HG02571 (cell line): Measurements from ENCODE around the gene LRRIQ1.
"Not testable (repeated sequence)": the region's sequence is repeated elsewhere in the genome, so short reads cannot be mapped to it uniquely, and the experiment has no call there.

Experiments
- ATAC-seq: cut with Tn5 transposase; IDR thresholded peaks from one replicate; pipeline ENCODE4 v1.9.1; 2021; ENCODE audit warnings: mild to moderate bottlenecking, moderate library complexity; ENCODE audit not compliant: unreplicated experiment

Gene LRRIQ1

DNA sequence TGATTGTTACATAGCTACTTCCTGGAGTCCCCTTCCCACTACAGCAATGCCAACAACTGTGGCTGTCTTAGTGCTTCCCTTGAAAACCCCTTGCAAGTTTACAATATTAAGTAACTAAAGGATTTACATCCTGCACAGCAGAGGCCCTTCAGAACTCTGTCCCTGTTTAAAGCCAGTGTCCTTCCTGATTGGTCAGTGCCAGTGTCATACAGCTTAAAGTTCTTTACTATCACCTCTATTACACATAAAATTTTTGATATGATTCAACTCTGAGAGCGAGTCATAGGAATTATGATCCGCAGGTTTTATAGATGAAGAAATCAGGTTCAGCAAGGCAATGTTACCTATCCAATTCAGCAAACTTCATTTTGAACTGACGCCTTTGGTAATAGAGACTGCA is 152.5 kb downstream of the LRRIQ1 start:
- ATAC-seq: no peak

DNA sequence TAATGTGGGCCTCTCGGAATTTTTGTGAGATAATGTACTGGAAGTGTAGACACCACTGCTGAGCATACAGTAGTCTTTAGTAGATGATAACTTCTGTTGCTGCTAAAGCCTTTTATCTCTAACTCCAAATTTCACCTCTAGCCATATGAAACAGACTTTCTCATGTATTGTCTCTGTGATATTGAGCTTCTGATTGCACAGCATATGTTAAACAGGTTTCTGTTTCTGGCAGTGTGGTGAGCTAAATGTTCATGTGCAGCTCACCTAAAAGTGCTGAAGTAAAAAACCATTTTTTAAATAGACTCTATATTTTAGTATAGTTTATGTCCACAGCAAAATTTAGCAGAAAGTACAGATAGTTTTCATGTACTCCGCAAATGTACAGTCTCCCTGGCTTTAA is 154.6 kb downstream of the LRRIQ1 start:
- no peak for ATAC-seq

DNA sequence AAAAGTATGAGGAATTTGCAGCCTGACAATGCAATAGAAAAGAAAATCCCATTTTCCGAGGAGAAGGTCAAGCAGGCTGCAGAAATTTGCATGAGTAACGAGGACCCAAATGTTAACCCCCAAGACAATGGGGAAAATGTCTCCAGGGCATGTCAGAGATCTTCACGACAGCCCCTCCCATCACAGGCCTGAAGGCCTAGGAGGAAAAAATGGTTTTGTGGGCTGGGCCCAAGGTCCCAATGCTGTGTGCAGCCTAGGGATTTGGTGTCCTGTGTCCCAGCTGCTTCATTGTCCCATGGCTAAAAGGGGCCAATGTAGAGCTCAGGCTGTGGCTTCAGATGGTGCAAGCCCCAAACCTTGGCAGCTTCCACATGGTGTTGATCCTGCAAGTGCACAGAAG is 167.7 kb downstream of the LRRIQ1 start:
- not testable (repeated sequence) for ATAC-seq

DNA sequence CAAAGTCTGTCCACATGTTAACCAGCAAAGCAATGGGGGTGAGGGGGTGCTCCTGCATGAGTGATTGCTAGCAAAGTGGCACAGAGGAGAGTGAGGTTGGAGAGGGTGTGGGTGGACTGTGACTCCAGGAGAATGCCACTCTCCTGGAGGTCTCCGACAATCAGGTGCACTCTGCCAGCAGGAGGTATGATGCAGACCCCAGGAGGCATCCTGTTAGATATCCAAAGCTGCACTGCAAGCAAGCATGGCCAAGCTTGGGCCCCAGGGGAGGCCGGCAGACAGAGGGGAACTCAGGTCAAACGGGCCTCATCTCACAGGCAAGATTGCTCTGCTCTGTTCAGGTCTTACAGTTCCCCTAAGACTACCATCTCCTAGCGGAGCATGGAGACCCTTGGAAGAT is 170.4 kb downstream of the LRRIQ1 start:
- ATAC-seq: no peak

DNA sequence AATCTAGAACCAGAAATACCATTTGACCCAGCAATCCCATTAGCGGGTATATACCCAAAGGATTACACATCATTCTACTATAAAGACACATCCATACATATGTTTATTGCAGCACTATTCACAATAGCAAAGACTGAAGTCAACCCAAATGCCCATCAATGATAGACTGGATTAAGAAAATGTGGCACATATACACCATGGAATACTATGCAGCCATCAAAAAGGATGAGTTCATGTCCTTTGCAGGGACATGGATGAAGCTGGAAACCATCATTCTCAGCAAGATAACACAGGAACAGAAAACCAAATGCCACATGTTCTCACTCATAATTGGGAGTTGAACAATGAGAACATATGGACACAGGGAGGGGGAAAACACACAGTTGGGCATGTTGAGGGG is 188.2 kb downstream of the LRRIQ1 start:
- not testable (repeated sequence) for ATAC-seq

DNA sequence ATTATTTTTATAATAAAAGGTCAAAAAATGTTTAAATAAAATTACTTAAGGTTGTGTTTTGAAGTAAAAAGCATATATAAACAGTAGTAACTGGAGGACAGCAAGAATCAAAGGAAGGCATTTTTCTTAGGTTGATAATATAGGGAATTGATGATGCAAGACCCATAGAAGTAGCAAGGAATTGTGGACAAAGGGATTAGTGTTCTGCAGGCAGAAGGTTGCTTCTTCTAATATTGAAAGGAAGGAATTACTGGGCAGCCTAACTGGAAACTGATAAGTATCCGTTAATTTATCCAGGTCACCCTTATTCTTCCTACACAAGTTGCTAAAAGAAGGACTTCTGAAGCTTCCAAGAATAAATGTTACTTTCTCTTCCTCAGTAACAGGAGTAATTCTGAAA is 189.3 kb downstream of the LRRIQ1 start:
- no peak for ATAC-seq

DNA sequence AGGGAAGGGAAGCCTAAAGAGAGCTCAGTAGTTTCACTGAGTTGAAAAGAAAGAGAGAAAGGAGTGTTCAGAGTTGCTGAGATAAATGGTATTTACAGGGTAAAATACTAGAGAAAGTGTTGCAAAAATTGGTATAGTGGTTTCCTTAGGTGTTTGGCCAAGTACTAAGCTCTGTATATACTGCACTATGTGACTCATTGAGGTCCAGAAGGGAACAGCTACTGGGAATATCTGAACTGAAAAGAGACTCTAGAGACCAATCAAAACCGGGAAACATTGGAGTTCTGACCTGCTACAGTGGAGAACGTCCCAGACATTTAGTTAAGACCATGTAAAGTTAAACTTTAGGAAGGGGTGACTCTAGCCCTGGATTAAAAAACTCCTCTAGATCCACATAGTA is 201.2 kb downstream of the LRRIQ1 start:
- ATAC-seq: no peak

DNA sequence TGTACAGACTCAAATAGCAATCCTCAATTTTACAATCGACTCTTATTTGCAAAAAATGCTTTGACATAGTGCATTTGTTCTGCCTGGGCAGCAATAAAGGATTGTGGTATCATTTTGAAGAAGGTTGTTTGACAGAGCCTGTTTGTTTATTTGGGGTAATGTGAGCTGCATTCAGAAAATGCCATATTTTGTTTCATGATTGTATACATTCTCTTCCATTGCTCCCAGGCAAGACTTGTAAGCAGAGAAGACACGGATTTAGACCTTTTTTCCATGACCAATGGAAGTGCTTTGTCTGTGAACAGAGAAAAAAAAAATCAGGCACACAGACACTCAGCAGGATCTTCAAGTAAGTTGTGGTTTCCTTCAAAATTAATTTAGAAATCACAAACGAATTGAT is 208.4 kb downstream of the LRRIQ1 start:
- ATAC-seq: no peak

DNA sequence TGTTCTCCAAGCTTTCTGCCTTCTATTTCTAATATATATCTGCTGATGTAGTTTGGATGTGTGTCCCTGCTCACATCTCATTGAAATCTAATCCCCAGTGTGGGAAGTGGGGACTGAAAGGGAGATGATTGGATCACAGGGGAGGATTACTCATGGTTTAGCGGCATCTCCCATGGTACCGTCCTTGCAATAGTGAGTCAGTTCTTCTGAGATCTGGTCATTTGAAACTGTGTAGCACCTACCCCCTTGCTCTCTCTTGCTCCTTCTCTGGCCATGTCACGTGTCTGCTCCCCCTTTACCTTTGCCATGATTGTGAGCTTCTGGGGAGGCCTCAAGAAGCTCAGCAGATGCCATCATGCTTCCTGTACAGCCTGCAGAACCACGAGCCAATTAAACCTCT is 217.7 kb downstream of the LRRIQ1 start:
- no peak for ATAC-seq

DNA sequence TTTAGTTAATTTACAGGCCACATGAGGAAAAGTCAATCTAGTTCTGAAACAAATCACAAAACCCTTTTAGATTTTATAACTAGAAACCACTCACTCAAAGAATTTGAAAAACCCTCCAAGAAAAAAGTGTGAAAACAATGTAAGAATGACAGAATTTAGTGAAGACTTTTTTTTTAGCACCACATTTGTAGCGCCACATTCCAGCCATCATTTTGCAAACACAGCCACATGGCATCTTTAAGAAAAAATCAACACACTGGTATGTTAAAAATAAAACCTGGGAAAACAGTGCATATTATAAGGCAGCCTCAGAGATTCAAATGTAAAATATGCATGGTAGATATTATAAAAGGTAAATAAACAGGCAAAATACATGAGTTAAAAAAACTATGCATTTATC is 221.5 kb downstream of the LRRIQ1 start:
- no peak for ATAC-seq

DNA sequence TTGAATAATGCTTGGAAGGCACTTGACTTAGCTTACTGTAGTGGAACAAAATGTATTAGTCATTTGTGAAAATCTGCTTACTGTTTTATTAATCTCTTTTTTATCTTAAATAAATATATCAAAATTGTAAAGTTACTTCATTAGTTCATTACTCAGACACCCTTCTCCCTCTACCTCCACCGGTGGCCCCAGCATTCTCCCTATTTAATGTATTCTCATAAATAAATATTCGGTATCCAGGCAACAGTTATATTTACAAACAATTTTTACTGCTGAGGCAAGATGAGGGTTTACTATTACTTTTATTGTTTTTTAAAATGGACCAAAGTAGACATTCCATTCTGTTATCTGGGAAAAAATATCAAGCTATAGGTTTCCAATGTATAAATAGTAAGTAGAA is 224.3 kb downstream of the LRRIQ1 start:
- ATAC-seq: no peak

DNA sequence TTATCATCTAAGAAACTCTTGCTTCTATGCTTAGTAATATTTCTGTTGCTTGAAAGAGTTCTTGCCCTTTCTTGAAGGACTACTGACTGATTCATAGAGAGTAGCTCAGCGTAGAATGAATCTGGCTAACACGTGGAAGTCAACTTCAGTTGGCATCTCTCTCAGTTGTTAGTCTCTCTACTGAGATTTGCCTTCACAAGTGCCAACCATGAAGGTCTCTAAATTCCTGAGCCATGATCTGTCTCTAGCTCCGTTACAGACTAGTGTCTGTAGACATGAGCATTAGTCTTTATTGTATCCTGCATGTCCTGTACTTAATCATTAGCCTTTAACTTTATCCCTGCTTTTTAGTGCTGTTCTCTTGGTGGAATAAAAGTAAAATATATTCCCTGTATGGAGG is 224.7 kb downstream of the LRRIQ1 start:
- ATAC-seq: no peak

DNA sequence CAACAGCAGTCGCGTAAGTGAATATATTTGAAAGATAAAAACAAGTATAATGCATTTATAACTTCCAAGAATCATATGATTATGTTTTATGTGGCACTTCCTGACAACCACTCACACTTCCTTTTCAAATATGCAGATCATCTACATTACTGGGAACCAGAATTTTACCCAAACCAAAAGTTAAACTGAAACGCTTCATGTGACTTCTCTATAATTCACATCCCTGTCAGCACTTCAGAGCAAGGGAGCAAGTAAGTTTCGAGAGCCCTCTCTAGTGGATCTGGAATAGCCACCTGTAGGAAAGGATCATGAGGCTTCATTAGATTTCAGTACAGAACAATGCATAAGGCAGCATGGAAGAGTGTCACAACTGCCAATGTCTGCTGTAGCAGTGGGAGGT is 230.2 kb downstream of the LRRIQ1 start:
- no peak for ATAC-seq

DNA sequence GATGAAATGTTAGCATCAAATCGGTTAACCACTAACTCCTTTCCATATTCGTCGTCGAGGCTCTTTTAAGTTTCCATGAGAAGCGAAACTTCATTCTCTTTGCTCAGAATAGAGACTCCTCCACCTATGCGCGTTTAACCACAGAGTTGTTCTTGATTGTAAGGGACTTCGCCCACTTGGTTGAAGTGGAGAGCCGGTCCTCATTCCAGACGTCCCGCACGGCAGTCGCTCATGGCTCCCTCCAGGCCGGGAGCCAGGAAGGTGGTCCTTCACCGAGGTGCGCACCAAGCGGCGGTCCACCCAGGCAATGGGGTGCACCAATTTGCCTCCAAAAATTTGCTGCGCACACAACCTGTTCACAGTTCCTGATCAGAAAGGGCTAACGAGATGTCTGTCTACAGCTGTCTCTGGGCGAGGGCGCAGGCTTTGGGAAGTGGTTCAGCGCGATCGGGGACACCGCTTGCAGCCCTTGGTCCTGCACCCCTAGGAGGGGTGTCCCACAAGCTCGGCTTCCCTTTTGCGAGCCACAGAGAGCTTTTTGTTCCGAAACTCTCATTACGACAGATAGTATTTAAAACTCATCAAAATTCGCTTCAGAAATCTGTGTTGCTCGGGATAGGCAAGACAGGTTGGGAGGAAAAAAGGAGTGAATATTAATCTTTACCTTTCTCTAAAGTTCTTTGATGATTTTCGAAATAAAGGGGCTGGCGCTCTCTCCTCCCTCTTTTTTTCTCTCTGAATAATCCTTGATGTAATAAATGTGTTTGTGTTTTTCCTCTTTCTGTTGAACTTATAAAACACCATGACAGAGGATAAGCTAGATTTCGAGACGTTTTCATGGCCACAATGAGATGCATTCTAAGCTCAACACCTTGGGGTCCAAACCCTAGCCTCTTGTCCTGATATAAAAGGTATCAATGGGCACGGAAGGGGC is 237.5 kb downstream of the LRRIQ1 start:
- ATAC-seq: no peak

DNA sequence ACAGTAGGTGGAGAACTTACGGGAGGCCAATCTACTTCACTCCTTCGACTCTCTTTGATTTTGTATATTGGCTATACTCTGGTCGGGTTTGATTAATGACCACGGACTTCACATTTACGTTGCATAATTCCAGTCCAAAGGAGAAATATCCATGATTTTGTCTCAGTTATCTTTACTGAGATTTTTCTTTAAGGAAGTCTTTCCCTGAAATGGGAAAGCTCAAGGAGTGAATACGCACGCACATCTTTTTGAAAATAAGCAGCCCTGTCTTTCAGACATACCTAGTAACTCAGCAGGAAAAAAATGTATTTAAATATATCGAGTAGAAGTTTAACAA is 238.1 kb downstream of the LRRIQ1 start:
- no peak for ATAC-seq

DNA sequence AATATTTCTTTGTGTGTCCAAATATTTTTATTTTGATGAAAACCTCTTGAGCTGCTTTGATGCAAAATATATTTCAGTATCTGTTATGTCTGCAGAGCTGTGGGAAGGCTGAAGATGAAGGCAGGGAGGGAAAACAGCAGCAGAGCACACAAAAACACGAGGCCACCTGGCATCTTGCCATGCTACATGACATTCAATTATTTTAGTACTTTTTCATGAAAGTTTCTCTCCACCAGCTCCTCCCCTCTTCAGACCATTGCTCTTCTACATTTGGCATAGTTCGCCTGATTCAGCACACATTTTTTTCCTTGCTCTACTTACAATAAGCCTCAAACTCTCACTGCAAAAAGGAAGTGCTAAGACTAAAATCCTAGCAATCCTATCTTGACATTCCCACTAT is 239.2 kb downstream of the LRRIQ1 start:
- no peak for ATAC-seq

DNA sequence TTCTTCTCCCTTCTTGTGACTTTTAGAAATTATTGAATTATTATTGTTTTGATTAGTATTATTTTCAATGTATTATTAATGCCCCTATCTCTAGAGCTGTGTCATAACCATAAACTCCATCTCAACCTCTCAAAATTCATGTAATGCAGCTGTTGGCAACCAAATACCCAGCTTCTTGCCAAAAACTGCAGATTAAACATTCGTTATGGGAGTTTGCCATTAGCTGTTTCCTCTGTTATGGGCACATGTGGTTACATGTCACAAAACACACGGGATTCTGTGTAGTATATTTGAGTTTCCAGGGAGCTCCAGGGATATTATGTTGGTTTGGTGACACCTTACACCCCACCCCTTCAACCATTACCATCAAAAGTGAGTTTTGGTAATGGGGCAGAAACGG is 241.0 kb downstream of the LRRIQ1 start:
- ATAC-seq: no peak

DNA sequence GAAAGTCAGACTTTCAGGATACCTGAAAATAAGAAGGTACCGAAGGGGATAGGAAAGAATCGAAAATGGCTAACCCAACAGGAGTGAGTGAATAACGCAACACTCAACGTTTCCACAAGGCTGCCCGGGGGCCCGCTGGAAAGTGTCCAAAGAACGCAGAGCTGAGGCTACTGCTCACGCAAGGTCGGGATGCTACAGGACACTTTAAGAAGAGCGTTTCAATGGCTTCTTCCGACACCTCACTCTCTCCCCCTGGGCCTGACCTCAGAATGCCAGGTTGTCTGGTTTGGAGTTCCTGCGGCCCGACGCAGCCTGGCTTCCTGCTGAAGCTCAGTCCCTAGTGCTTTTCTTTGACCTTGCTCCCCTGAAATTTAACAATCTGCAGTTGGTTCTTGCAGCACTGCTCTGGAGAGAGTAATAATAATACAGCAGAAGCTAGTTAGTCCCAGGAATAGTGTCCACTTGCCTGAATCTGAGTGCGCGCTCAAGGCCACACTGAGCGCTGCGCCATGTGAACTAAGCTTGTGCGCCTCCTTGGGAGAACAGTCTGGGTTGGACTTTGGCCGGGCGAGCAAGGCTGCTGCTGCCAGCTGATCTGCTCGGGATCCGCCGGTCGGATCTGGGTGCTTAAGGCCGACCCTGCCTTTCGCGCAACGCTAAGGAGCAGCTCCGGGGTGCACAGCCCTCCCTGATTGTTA is 241.9 kb downstream of the LRRIQ1 start:
- ATAC-seq: no peak

DNA sequence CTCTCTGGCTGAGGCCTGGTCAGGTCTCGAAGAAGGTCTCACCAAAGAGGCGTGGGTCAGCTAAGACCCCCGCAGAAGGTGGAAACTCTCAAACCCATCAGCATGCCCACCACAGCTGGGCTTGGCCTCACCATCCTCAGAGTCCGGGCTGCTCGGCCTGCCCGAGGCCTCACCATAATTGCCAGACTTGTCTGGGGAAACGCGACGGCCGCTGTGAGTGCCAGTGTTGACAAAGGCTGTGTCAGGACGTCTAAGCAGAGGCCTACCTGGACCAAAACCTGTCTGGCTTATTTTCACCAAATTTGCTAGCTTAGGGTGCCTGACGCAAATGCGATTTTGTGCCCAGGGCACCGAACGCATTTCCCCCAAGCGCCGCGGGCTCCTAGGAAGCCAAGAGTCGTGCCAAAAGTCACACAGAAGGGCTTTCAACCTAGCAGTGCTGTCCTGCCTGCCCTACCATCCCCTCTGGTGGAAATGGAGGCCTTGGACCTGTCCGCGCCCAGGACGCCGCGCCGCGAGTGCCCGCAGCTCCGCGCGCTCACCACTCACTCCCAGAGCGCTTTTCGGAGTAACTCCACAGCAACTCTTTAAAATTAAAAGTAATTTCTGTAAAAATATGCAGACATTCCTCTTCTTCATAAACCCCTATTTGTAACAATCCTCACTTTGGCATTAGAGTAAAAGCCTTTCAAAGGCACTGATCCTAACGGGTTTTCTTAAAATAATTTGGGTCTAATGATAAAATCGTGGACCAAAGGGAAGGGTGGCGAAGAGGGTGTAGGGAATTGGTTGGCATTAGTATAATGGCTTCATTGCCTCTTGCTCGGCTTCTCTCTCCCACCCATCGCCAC is 242.7 kb downstream of the LRRIQ1 start:
- no peak for ATAC-seq

DNA sequence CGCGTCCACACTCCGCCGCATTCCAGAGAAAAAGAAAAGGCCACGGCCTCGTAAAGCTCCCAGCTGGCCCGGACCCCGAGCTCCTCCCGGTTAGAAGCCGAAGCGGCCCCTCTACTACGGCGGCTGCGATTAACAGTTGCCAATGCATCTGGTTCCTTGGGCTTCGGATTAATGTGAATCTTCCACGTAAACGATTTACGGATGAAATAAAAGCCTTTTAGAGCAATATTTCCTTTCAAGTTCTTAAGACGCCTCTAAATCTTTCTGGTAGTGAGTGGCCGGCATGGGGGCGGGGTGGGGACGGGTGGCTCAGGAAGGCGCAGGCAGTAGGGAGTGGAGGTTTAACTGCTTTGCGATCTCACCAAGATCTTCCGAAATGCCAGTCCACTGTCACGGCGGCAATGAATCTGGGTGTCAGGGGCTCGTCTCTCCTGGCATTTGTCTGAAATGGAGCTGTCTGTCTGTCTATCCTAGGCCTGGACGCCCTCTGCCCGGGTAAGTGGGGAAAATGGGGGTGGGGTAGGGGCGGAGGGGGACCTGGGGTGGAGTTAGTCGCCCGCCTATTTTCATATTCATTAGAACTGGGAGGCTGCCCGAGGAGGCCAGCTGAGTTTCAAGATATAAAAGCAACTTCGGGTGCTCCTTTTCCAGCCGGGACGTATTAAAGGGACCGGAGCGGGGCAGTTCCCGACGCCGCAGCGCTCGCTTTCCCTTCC is 243.5 kb downstream of the LRRIQ1 start:
- no peak for ATAC-seq
